ENCODE data around the gene LDB1. TPM values are rescaled to one million over a fixed set of nuclear protein-coding genes. Genes with fewer than 3 reads are reported as not detected.

The LDB1 gene
- total and polyA plus RNA-seq, 12 donors: 21.9 to 63.8 (median 53.3) TPM

- H3K4me3 ChIP-seq: no peak overlapping the region
- H3K36me3 ChIP-seq: peaks cover 0 to 29% (median 0%) of the 10 kb centered on the region in 9 donors
- ATAC-seq: no peak
- DNase-seq: no peak
- 91 to 92% methylated on average over 5 of the region's 5 CpGs for WGBS, 2 donors
- no peaks in the 10 kb centered on the region for H3K9me3 ChIP-seq
- no peaks in the 10 kb centered on the region for H3K4me1 ChIP-seq
- no peak for TF ChIP-seq CTCF (IDR thresholded peaks at IDR 0.05)
- intact Hi-C loops (cut with DNase I): no loop called here
- H3K27me3 ChIP-seq: no peaks in the 10 kb centered on the region
- H3K27ac ChIP-seq: no peak overlapping the region
Measured at GRCh38 chr10:102101152-102101551, 19.0 kb downstream of the LDB1 start.

GRCh38 chr10:102096449-102096848, 23.7 kb downstream of the LDB1 start:
- DNase-seq (no peak), ATAC-seq (no peak)
- H3K4me3 ChIP-seq: no peak overlapping the region
- WGBS, 2 donors: 94 to 95% methylated on average over 7 of the region's 7 CpGs
- peaks cover 0 to 23% (median 0%) of the 10 kb centered on the region in 9 donors for H3K36me3 ChIP-seq
- H3K9me3 ChIP-seq: no peaks in the 10 kb centered on the region
- no peaks in the 10 kb centered on the region for H3K4me1 ChIP-seq
- H3K27me3 ChIP-seq: no peaks in the 10 kb centered on the region
- H3K27ac ChIP-seq: no peak overlapping the region
- intact Hi-C loops (cut with DNase I): no loop called here
- TF ChIP-seq CTCF (IDR thresholded peaks at IDR 0.05): no peak

GRCh38 chr10:102090772-102091171, 29.4 kb downstream of the LDB1 start:
- no peak for DNase-seq
- H3K4me1 ChIP-seq: peaks cover 0 to 8% (median 0%) of the 10 kb centered on the region in 9 donors
- no peak overlapping the region for H3K27ac ChIP-seq
- no peaks in the 10 kb centered on the region for H3K36me3 ChIP-seq
- WGBS, 2 donors: 23 to 29% methylated on average over 2 of the region's 2 CpGs
- H3K27me3 ChIP-seq: no peaks in the 10 kb centered on the region
- no peak for TF ChIP-seq CTCF (IDR thresholded peaks at IDR 0.05)
- ATAC-seq: peak in 1 of 8 donors; percentile 18
- intact Hi-C loops (cut with DNase I): no loop called here
- H3K4me3 ChIP-seq: no peak overlapping the region
- H3K9me3 ChIP-seq: no peaks in the 10 kb centered on the region

- Histone ChIP-seq H3K4me1 (peaks cover 0 to 8% (median 0%) of the 10 kb centered on the region in 9 donors), H3K4me3 (no peak overlapping the region), H3K36me3 (no peaks in the 10 kb centered on the region), H3K27me3 (no peaks in the 10 kb centered on the region), H3K9me3 (no peaks in the 10 kb centered on the region), H3K27ac (no peak overlapping the region)
- no peak for ATAC-seq
- TF ChIP-seq CTCF (IDR thresholded peaks at IDR 0.05): no peak
- 97% methylated on average over 8 of the region's 8 CpGs for WGBS, 2 donors
- no peak for DNase-seq
- intact Hi-C loops (cut with DNase I): no loop called here
Measured at GRCh38 chr10:102086196-102086595, 34.0 kb downstream of the LDB1 start.
